Cardiac muscle cell (in vitro differentiated cells and primary cell): ENCODE measurements around the gene STUB1. TPM values are rescaled to one million over a fixed set of nuclear protein-coding genes. Genes with fewer than 3 reads are reported as not detected.

Experiments
- DNase-seq, 2 donors: peaks; one replicate each; pipeline versions ENCODE4 v3.0.0 to v3.0.0-alpha.2; 2010 to 2017; ENCODE audit warnings: low read depth in 1 of 2, low spot score in 1 of 2
- H3K27ac ChIP-seq: fragments of 200-600 bp; sonication (generic); 2 replicates; pipeline ENCODE4 v1.5.1; 2016
- H3K27me3 ChIP-seq: fragments of 200-600 bp; sonication (generic); 2 replicates; pipeline ENCODE4 v1.6.0; 2016; ENCODE audit warnings: control low read depth
- H3K36me3 ChIP-seq: fragments of 200-600 bp; sonication (generic); 2 replicates; pipeline ENCODE4 v1.5.1; 2016; ENCODE audit warnings: control low read depth
- H3K4me1 ChIP-seq: fragments of 200-600 bp; sonication (generic); 2 replicates; pipeline ENCODE4 v1.8.1; 2017; ENCODE audit warnings: low read depth, mild to moderate bottlenecking, mixed run types
- H3K4me3 ChIP-seq: fragments of 200-600 bp; sonication (generic); 2 replicates; pipeline ENCODE4 v1.5.1; 2016; ENCODE audit warnings: mild to moderate bottlenecking
- H3K9me3 ChIP-seq: fragments of 200-600 bp; sonication (generic); 2 replicates; pipeline ENCODE4 v1.5.1; 2017; ENCODE audit warnings: low read depth, mild to moderate bottlenecking, control low read depth
- polyA plus RNA-seq: library from polyadenylated mRNA; unstranded; fragments of >200 nt; fragmentation: Nextera tagmentation; extraction: Ambion mirVana; gene quantifications from 2 replicates; pipeline ENCODE4 v1.2.1, GENCODE V29; 2016
- total RNA-seq: library from RNA; depleted of rRNA; stranded (reverse); fragments of >200 nt; gene quantifications from 2 replicates; pipeline ENCODE4 v1.2.3, GENCODE V29; 2016
- TF ChIP-seq, protein P1 (sequence below): IDR thresholded peaks from 2 replicates; pipeline ENCODE4 v1.5.1; 2012; ENCODE audit warnings: low read depth, mild to moderate bottlenecking, low read length

STUB1 gene
- total and polyA plus RNA-seq, 2 experiments from 2014 or later = 176 to 269 TPM

GRCh38 chr16:703406-703805 lies 23.2 kb downstream of the STUB1 start:
- Histone ChIP-seq H3K9me3 (no peaks in the 10 kb centered on the region), H3K36me3 (no peaks in the 10 kb centered on the region), H3K4me1 (no peaks in the 10 kb centered on the region), H3K27ac (no peak overlapping the region), H3K27me3 (peaks cover 99% of the 10 kb centered on the region), H3K4me3 (no peak overlapping the region)
- no peak for DNase-seq
- TF ChIP-seq, protein P1, sequence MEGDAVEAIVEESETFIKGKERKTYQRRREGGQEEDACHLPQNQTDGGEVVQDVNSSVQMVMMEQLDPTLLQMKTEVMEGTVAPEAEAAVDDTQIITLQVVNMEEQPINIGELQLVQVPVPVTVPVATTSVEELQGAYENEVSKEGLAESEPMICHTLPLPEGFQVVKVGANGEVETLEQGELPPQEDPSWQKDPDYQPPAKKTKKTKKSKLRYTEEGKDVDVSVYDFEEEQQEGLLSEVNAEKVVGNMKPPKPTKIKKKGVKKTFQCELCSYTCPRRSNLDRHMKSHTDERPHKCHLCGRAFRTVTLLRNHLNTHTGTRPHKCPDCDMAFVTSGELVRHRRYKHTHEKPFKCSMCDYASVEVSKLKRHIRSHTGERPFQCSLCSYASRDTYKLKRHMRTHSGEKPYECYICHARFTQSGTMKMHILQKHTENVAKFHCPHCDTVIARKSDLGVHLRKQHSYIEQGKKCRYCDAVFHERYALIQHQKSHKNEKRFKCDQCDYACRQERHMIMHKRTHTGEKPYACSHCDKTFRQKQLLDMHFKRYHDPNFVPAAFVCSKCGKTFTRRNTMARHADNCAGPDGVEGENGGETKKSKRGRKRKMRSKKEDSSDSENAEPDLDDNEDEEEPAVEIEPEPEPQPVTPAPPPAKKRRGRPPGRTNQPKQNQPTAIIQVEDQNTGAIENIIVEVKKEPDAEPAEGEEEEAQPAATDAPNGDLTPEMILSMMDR = no peak

DNA sequence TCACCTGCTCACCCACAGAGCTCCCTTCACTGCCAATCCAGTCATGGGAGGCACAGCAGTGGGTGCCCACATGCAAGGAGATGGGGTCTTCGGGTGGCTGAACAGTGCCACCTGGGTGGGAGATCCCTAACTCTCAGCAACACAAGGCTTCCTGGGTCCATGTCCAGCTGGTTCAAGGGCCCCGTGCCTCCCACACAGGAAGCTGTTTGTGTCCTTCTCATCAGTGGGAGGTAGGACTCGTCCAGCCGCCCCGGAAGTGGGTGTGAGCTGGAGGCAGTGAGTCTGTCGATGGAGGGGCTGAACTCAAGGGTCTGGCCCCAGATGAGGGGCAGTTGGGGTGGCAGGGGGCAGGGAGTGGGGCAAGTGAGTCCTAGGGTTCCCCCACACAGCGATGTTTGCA lies 23.8 kb downstream of the STUB1 start:
- H3K27ac ChIP-seq = no peak overlapping the region
- H3K4me3 ChIP-seq = no peak overlapping the region
- no peak for DNase-seq
- H3K9me3 ChIP-seq = no peaks in the 10 kb centered on the region
- H3K27me3 ChIP-seq = peaks cover 99% of the 10 kb centered on the region
- no peaks in the 10 kb centered on the region for H3K36me3 ChIP-seq
- TF ChIP-seq, protein P1 = no peak
- H3K4me1 ChIP-seq = no peaks in the 10 kb centered on the region

GRCh38 chr16:704552-705380 lies 24.6 kb downstream of the STUB1 start:
- peak in 1 of 2 donors; percentile 46 for DNase-seq
- no peak overlapping the region for H3K4me3 ChIP-seq
- H3K9me3 ChIP-seq = no peaks in the 10 kb centered on the region
- no peak overlapping the region for H3K27ac ChIP-seq
- peaks cover 1% of the 10 kb centered on the region for H3K4me1 ChIP-seq
- H3K27me3 ChIP-seq = peaks cover 95% of the 10 kb centered on the region
- H3K36me3 ChIP-seq = no peaks in the 10 kb centered on the region
- TF ChIP-seq, protein P1 = no peak

DNA sequence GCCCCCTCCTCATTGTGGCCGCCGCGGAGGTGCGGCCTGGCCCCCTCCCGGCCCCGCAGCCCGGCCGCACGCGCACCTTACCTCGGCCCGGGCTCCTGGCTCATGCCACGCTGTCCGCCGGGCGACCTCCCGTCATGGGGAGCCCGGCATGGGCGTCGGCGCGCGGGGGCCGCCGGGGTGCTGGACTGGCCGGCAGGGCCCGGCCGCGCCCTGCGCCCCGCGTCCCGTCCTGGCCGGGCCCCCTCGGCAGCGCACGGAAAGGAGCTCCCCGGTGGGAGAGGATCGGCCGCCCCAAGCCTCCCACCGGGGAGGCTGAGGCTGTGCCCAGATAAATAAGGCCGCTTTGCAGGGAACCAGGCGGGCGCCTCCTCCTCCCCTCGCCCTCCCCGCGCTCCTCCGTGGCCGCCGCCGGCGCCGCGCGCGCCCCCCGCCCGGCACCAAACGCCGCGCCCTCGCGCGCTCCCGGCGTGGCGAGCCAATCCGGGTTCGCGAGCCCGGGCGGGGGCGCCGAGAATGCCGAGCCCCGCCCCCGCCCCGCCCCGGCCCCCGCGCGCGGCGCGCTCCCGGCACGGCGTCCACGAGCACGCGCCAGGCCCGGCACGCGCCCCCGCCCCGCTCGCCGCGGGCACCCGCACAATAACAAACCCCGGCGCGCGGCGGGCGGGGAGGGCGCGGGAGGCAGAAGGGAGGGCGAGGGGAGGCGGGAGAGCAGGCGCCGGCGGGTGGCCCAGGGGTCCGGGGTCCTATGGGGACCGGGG lies 25.4 kb downstream of the STUB1 start, which contains the start of gene FBXL16:
TSS of gene FBXL16 (minus strand) at position 371 of the 758 bp plus-strand sequence. CDS start 8,396 bp downstream, outside the sequence.
- TF ChIP-seq, protein P1 = no peak
- H3K4me1 ChIP-seq = peaks cover 10% of the 10 kb centered on the region
- H3K27ac ChIP-seq = no peak within 1 kb of the TSS
- H3K36me3 ChIP-seq = no peaks in the 10 kb centered on the region
- no peaks in the 10 kb centered on the region for H3K9me3 ChIP-seq
- DNase-seq = no peak
- H3K27me3 ChIP-seq = peaks cover 86% of the 10 kb centered on the region
- no peak within 1 kb of the TSS for H3K4me3 ChIP-seq

GRCh38 chr16:706189-707061 lies 26.2 kb downstream of the STUB1 start:
- no peak for DNase-seq
- TF ChIP-seq, protein P1 = no peak
- Histone ChIP-seq H3K4me1 (peaks cover 13% of the 10 kb centered on the region), H3K36me3 (no peaks in the 10 kb centered on the region), H3K9me3 (no peaks in the 10 kb centered on the region), H3K27me3 (peaks cover 78% of the 10 kb centered on the region), H3K4me3 (no peak overlapping the region), H3K27ac (no peak overlapping the region)
